Ectodermal cell (in vitro differentiated cells): ENCODE results near the gene NR2C1.
"Not testable (repeated sequence)": the region's sequence is repeated elsewhere in the genome, so short reads cannot be mapped to it uniquely, and the experiment has no call there.

ENCODE experiments used
- H3K27ac ChIP-seq: 2 replicates; pipeline ENCODE4 v1.7.0; 2013; ENCODE audit warnings: mild to moderate bottlenecking, low read depth, low read length; ENCODE audit not compliant: insufficient read depth, poor library complexity, severe bottlenecking
- H3K27me3 ChIP-seq: 2 replicates; pipeline ENCODE4 v1.7.0; 2013; ENCODE audit warnings: mild to moderate bottlenecking, low read length; ENCODE audit not compliant: insufficient read depth, control insufficient read depth, poor library complexity, severe bottlenecking
- H3K36me3 ChIP-seq: one replicate; pipeline ENCODE4 v1.7.0; 2013; ENCODE audit warnings: low read length; ENCODE audit not compliant: control insufficient read depth, insufficient read depth
- H3K4me1 ChIP-seq: one replicate; pipeline ENCODE4 v1.7.0; 2013; ENCODE audit warnings: low read length; ENCODE audit not compliant: control insufficient read depth, insufficient read depth
- H3K4me3 ChIP-seq: 2 replicates; pipeline ENCODE4 v1.7.0; 2013; ENCODE audit warnings: low read depth, low read length, control low read depth; ENCODE audit not compliant: insufficient read depth
- H3K9me3 ChIP-seq: 2 replicates; pipeline ENCODE4 v1.7.0; 2013; ENCODE audit warnings: mild to moderate bottlenecking, low read length, moderate library complexity; ENCODE audit not compliant: control insufficient read depth
- WGBS, 2 experiments: methylation state at CpG; one replicate each; pipeline ENCODE4 v1.1.7; 2013; ENCODE audit warnings: missing lambda C conversion rate in 2 of 2; 5-methylcytosine and 5-hydroxymethylcytosine counted together

The NR2C1 gene

GRCh38 chr12:94988471-94988870 lies 84.9 kb downstream of the NR2C1 start:
- peaks cover 5% of the 10 kb centered on the region for H3K36me3 ChIP-seq
- no peak overlapping the region for H3K4me3 ChIP-seq
- H3K4me1 ChIP-seq, result no peaks in the 10 kb centered on the region
- 63 to 65% methylated on average over 6 of the region's 6 CpGs for WGBS, 2 experiments
- no peak overlapping the region for H3K27ac ChIP-seq
- no peaks in the 10 kb centered on the region for H3K9me3 ChIP-seq
- no peaks in the 10 kb centered on the region for H3K27me3 ChIP-seq

DNA sequence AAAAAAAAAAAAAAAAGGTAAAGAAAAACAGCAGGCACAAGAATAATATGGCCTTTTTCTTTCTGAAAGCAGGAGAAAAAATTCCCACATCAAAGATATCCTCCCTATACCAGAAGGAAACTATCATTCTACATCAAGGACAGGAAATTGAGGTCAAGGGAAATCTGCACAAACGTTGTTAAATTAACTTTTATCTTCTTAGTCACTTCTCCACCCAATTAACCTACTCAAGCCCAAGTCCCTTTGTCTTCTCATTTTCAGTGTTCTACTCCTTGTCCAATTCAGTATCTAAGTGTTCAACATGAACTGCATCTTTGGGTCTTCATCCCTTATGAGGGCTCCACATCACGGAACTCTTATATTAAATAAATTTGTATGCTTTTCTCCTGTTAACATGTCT lies 85.6 kb downstream of the NR2C1 start:
- H3K9me3 ChIP-seq, result no peaks in the 10 kb centered on the region
- no peak overlapping the region for H3K4me3 ChIP-seq
- 88 to 89% methylated on average over 1 of the region's 2 CpGs for WGBS, 2 experiments
- H3K27me3 ChIP-seq, result no peaks in the 10 kb centered on the region
- H3K4me1 ChIP-seq, result no peaks in the 10 kb centered on the region
- peaks cover 5% of the 10 kb centered on the region for H3K36me3 ChIP-seq
- no peak overlapping the region for H3K27ac ChIP-seq

GRCh38 chr12:94987076-94987669 lies 86.2 kb downstream of the NR2C1 start:
- Histone ChIP-seq H3K4me1 (no peaks in the 10 kb centered on the region), H3K27ac (no peak overlapping the region), H3K36me3 (no peaks in the 10 kb centered on the region), H3K4me3 (no peak overlapping the region), H3K9me3 (no peaks in the 10 kb centered on the region), H3K27me3 (no peaks in the 10 kb centered on the region)
- WGBS, 2 experiments, result 93% methylated on average over 8 of the region's 8 CpGs

DNA sequence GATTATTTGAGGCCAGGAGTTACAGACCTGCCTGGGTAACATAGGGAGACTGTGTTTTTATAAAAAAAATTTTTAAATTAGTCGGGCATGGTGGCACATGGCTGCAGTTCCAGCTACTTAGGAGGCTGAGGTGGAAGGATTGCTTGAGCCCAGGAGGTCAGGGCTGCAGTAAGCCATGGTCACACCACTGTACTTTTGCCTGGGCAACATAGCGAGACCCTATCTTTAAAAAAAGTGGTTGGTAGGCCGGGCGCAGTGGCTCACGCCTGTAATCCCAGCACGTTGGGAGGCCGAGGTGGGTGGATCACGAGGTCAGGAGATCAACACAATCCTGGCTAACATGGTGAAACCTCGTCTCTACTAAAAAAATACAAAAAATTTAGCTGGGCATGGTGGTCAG lies 88.3 kb downstream of the NR2C1 start:
- not testable (repeated sequence) for H3K9me3 ChIP-seq, H3K27ac ChIP-seq, H3K36me3 ChIP-seq, H3K4me3 ChIP-seq, H3K4me1 ChIP-seq, H3K27me3 ChIP-seq
- 83 to 85% methylated on average over 9 of the region's 9 CpGs for WGBS, 2 experiments

GRCh38 chr12:94983321-94983720 lies 90.1 kb downstream of the NR2C1 start:
- WGBS, 2 experiments, result 91 to 98% methylated on average over 2 of the region's 2 CpGs
- no peaks in the 10 kb centered on the region for H3K36me3 ChIP-seq
- no peaks in the 10 kb centered on the region for H3K27me3 ChIP-seq
- no peaks in the 10 kb centered on the region for H3K4me1 ChIP-seq
- H3K27ac ChIP-seq, result no peak overlapping the region
- H3K9me3 ChIP-seq, result no peaks in the 10 kb centered on the region
- no peak overlapping the region for H3K4me3 ChIP-seq

DNA sequence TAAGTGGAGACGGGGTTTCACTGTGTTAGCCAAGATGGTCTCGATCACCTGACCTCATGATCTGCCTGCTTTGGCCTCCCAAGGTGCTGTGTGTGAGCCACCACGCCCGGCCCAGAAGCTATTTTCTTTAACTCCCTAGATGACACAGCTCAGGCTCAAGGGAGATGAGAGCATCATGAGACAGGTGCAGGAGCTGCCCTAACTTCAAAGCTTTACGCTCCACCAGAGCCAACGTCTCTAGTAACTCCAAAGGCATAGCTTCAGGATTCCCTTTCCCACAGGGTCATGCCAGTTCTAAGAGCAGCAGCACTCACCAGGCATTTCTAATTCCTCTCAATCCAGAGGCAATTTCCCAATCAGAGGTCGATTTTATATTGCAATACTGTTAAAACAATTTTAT lies 91.0 kb downstream of the NR2C1 start:
- H3K36me3 ChIP-seq, result no peaks in the 10 kb centered on the region
- 93 to 97% methylated on average over 7 of the region's 7 CpGs for WGBS, 2 experiments
- no peak overlapping the region for H3K27ac ChIP-seq
- H3K27me3 ChIP-seq, result no peaks in the 10 kb centered on the region
- no peaks in the 10 kb centered on the region for H3K9me3 ChIP-seq
- no peak overlapping the region for H3K4me3 ChIP-seq
- no peaks in the 10 kb centered on the region for H3K4me1 ChIP-seq

DNA sequence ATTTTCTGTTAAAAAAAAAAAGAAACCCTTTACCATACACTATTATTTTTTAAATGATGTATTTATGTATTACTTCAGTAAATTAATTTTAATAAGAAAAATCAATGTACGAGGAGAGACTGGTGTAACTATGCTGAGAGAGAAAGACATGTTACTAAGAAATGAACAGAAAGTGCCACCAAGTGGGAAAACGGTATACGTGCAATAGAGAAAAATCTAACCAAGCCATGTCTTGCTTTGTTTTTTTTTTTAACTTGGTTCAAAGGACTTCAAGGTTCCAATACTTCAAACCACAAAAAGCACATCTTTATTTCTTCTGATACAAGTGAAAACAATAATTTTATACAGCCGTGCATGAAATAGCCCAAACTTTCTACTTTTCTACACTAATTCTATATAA lies 92.8 kb downstream of the NR2C1 start:
- Histone ChIP-seq H3K36me3 (no peaks in the 10 kb centered on the region), H3K4me1 (no peaks in the 10 kb centered on the region), H3K9me3 (no peaks in the 10 kb centered on the region), H3K27me3 (no peaks in the 10 kb centered on the region), H3K27ac (no peak overlapping the region), H3K4me3 (no peak overlapping the region)
- WGBS, 2 experiments, result 72 to 74% methylated on average over 4 of the region's 4 CpGs

DNA sequence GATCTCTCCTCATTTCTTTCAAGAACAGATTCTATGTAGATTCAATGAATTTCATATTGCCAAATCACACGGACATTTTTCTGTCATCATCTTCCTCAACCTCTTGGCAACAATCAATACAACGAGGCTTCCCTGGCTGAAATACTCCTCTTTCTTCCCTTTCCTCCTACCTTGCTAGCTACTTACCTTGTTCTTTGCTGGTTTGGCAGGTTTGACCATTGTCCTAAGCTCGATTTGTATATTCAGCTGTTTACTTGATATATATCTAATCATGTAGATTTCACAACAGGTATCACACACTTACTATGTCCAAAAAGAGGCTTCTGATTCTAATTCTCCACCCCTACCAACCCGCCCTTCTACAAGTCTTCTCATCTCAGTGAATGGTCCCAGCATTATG lies 93.5 kb downstream of the NR2C1 start:
- no peak overlapping the region for H3K4me3 ChIP-seq
- no peaks in the 10 kb centered on the region for H3K9me3 ChIP-seq
- H3K36me3 ChIP-seq, result no peaks in the 10 kb centered on the region
- H3K4me1 ChIP-seq, result no peaks in the 10 kb centered on the region
- no peaks in the 10 kb centered on the region for H3K27me3 ChIP-seq
- 93 to 96% methylated on average over 4 of the region's 4 CpGs for WGBS, 2 experiments
- H3K27ac ChIP-seq, result no peak overlapping the region

- no peak overlapping the region for H3K4me3 ChIP-seq
- no peak overlapping the region for H3K27ac ChIP-seq
- no peaks in the 10 kb centered on the region for H3K27me3 ChIP-seq
- H3K4me1 ChIP-seq, result no peaks in the 10 kb centered on the region
- 93 to 96% methylated on average over 4 of the region's 4 CpGs for WGBS, 2 experiments
- no peaks in the 10 kb centered on the region for H3K36me3 ChIP-seq
- no peaks in the 10 kb centered on the region for H3K9me3 ChIP-seq
Measured at GRCh38 chr12:94977766-94978468, 95.5 kb downstream of the NR2C1 start.

DNA sequence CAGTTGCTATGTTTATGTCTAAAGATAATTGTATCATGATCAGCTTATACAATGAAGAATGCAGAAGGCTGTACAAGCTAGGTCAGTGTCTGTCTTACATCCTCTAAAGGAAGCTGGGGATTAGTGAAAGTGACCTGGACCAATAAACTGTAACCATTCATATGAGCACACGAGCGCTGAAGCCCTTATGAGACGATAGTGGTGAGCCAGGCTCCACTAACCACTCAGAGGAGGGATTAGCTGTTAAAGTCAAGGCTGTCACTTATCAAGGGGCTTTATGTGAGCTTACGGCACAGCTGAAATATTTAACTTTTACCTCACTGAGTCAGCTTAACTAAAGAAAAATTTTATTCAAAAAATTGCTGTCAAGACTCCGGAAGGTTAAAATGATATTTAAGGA lies 100.2 kb downstream of the NR2C1 start:
- Histone ChIP-seq H3K4me3 (no peak overlapping the region), H3K36me3 (peaks cover 4% of the 10 kb centered on the region), H3K9me3 (no peaks in the 10 kb centered on the region), H3K4me1 (no peaks in the 10 kb centered on the region), H3K27me3 (no peaks in the 10 kb centered on the region), H3K27ac (no peak overlapping the region)
- WGBS, 2 experiments, result 93 to 94% methylated on average over 4 to 5 of the region's 5 CpGs
